Hepatocyte (in vitro differentiated cells): ENCODE measurements around the gene TMEM185A.
"Not testable (repeated sequence)": the region's sequence is repeated elsewhere in the genome, so short reads cannot be mapped to it uniquely, and the experiment has no call there.

Source experiments
- EZH2 ChIP-seq: fragments of 200-600 bp; sonication (generic); IDR thresholded peaks from 2 replicates; pipeline ENCODE4 v1.6.1; 2016; ENCODE audit warnings: antibody characterized with exemption, mild to moderate bottlenecking, borderline replicate concordance
- EZH2phosphoT487 ChIP-seq: fragments of 200-600 bp; sonication (generic); IDR thresholded peaks from one replicate; pipeline ENCODE4 v1.6.1; 2018; ENCODE audit warnings: antibody characterized with exemption, mild to moderate bottlenecking, low read depth, moderate library complexity; ENCODE audit not compliant: unreplicated experiment, severe bottlenecking
- TF ChIP-seq, protein P1 (sequence below): fragments of 200-600 bp; sonication (generic); IDR thresholded peaks from 2 replicates; pipeline ENCODE4 v1.5.1; 2016; ENCODE audit warnings: antibody characterized with exemption, mild to moderate bottlenecking; ENCODE audit not compliant: poor library complexity

DNA sequence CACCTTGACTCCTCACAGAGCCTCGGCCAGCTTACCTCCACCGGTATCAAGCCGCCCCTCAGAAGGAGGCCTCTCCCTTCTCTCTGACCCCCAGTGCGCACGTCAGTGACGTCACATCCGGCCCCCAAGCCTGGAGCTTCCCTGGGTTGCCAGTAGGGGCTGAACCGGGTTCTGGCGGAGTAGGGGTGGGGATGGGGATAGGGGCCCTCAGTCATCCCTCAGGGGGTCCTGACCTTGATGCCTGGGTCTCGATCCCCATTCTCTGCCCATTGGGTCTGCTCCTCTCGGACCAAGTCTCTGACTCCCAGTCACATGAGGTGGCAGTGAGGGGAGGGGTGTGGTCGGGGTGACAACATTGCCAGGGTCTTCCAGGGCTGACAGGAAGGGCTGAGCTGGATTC is 44.2 kb downstream of the TMEM185A start, which contains the start of gene MAGEA9B:
- TF ChIP-seq, protein P1, sequence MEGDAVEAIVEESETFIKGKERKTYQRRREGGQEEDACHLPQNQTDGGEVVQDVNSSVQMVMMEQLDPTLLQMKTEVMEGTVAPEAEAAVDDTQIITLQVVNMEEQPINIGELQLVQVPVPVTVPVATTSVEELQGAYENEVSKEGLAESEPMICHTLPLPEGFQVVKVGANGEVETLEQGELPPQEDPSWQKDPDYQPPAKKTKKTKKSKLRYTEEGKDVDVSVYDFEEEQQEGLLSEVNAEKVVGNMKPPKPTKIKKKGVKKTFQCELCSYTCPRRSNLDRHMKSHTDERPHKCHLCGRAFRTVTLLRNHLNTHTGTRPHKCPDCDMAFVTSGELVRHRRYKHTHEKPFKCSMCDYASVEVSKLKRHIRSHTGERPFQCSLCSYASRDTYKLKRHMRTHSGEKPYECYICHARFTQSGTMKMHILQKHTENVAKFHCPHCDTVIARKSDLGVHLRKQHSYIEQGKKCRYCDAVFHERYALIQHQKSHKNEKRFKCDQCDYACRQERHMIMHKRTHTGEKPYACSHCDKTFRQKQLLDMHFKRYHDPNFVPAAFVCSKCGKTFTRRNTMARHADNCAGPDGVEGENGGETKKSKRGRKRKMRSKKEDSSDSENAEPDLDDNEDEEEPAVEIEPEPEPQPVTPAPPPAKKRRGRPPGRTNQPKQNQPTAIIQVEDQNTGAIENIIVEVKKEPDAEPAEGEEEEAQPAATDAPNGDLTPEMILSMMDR = not testable (repeated sequence)
- TF ChIP-seq EZH2, EZH2phosphoT487: not testable (repeated sequence)
